DMS153 (cell line): ENCODE data around the gene ZNF396.
A peak's percentile ranks its signal among the peaks of the same experiment; 100 is the strongest.

Source experiments
- DNase-seq: peaks from one replicate; lab custom pipeline; 2025; lab: John Stamatoyannopoulos, UW

Gene ZNF396

DNA sequence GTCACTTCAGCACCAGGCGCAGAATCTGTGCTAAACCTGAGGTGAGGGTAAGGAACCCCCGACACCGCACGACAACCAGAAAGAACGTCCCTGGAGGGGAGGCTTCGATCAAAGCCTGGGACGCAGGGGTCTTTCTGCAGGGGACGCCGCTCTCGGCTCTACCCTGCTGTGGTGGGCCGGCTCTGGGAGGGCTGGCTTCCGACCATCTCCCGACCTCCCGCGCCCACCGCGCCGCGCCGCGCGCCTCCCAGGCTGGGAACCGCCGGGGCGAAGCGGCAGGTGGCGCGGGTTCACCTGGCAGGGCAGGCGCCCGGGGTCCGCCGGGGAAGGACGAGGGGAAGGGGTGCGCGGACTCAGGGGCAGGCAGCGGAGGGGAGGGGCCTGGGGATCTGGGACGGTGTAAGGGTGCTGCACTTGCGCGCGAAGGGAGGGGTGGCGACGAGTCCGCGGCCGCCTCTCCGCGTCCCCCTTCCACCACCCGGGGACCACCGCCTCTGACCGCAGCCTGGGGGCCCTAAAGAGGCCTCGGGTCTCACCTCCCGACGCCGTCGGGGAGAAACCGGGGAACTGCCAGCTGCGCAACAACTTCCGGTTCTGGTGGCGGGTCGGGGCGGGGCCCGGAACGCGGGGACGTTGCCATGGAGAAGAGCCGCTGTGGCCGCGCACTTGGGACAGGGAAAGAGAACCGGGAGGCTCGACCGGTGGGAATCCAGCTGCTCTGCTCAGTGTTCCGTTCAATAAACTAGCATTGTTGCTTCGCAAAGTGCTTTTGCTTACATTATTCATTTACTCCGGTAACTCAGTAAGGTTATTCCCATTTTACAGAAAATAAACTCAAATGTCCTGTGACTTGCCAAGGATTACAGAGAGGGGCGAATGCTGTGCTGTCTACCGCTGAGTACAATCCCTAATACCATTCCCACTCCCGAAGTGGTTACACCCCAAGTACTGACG lies at the start of gene ZNF396:
TSS of gene ZNF396 (minus strand) at position 596 of the 954 bp plus-strand sequence. CDS start 3,045 bp downstream, outside the sequence.
- DNase-seq, result peak; percentile 49

DNA sequence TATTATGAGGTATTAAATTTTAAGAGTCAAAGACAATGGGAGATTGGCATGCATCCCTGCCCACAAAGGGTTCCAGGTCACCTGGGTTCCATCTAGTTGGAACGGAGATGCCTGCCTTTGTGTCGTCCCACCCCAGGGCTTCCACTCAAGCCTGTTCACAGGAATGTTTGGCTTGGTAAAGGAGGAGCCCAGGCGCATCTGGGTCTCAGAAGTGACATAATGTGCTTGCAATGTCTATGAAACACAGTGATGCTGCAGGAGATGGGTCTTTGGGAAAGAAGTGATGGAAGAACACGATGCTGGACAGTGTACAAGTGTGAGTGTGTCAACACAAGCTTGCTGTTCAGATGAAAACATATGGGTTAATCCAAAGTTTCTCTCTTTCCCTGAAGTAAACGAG lies 49.6 kb upstream of the ZNF396 start:
- no peak for DNase-seq

DNA sequence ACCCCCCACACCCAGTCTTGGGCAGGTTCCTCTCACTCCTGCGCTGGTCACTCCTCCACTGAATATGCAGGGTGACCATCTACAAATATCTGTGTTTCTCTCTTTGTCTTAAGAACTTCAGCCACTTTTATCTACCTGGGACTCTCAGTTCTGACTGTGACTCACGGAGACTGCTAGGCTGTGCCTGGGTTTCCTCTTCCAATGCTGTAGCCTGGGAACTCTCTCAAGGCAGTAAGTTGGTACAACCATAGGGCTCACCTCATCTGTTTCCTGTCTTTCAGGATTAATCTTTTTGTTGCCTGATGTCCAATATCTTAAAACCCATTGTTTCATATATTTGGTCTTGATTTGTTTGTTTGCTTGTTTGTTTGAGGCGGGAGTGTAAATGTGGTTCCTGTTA lies 47.2 kb upstream of the ZNF396 start:
- DNase-seq, result no peak

DNA sequence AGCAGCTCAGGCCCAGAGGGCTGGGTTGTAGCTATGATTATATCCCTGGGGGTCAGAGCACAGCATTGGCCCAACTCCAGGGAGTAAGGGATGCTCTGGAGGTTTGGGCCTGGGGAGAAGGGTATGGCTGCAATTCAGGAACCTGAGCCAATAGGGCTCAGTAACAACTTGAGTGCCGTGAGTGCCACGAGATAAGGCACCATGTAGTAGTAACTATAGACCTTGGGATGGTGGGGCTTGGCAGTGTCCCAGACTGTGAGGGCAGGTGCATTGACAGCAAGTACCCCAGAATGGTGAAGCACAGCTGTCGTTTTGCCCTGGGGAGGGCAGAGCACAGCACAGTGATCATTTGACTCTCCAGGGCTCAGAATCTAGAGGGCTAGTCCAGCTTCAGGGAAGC lies 45.1 kb upstream of the ZNF396 start:
- DNase-seq, result no peak

DNA sequence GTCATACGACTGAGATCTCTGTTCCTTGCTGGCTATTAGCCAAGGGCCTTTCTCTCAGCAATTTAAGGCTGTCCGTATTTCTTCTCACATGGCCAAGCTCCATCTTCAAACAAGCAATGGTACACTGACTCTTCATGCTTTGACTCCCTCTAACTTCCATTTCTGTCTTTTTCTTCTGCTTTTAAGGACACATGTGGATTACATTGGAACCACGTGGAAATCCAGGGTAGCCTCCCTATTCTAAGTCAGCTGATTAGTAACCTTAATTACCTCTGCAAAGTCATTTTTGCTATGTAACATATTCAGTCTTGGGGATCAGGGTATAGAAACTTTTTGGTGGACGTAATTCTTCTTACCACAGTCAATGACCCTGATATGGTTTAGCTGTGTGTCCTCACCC lies 41.5 kb upstream of the ZNF396 start:
- no peak for DNase-seq

DNA sequence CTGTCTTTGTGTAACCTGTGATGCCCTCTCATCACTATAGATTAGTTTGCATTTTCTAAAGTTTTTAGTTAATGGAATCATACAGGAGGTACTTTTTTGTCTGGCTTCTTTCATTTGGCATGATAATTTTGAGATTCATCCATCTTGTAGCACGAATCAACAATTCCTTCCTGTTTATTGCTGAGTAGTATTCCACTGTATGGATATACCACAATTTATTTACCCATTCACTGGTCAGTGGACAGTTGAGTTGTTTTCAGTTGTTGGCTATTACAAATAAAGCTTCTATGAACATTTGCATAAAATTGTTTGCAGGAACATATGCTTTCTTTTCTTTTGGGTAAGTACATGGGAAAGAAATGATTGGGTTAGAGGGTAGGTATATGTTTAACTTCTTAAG lies 40.1 kb upstream of the ZNF396 start:
- no peak for DNase-seq

DNA sequence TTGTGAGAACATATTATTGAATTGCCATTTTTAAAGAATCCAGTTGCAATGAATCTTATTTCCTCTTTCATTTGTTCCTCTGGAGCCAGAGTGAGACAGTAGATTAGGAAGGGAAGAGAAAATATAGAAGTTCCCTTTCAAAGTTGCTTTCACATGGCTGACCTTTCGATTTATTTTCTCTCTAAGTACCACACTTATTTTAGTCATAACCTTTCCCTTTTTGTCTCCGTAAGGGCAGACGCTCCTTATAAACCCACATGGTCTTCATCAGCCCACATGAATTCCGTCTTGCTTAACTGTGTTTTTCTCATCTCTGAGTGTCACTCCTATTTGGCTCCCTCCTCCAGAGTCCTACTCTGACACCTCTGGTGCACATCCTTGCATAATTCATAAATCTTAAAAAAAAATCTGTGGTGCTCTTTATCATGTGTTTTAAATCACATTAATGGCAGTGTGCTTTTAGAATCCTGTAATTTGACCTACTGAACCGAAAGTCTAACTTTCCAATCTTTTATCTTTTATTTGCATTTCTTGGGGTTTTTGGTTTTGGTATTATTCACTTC lies 38.5 kb upstream of the ZNF396 start:
- no peak for DNase-seq

DNA sequence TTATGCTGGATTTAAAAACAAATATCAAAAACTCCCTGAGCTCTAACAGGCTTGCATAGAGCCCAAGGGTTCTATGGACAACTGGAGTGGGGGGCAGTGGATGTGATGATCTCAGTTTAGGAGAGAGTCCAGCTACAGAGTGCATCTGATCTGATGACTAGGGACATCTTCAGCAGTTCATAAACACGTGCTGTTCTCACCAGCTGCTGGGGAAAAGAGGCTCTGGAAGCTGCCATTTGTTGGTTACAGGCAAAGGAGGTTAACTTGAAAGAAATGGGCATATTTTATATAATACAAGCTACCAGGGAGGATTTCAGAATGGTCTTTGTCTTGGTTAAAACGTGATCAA lies 36.0 kb upstream of the ZNF396 start:
- no peak for DNase-seq

DNA sequence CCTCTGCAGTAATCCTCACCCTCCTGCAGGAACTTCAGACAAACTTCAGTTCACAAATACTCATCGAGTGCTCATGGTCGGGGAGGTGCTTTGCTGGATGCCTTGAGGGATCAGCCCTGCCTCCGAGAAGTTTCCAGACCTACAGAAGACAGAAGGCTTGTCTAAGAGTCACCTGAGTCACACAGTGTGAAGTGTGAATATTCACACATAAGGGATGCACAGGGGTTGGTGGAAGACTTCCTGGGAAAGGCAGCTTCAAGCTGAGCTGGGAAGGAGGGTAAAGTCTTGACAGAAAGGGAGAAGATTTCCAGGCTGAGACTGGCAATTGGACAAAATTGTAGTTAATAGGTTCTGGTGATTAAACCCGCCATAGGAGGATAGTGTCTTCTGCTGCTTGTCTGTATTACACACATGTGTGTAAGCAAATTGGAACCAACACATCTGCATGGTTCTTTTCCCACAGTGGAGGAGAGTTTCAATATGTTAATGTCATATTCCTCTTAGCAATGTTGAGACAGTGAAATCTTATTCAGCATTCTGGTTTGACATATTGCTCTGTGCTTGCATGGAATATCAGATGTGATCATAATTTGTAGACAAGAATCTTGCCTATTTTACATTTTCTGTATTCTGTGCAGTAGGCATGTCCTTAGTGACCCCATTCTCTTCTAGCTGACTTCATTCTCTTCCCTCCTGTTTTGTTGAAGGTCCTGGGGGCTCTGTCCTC lies 34.7 kb upstream of the ZNF396 start:
- DNase-seq, result no peak

DNA sequence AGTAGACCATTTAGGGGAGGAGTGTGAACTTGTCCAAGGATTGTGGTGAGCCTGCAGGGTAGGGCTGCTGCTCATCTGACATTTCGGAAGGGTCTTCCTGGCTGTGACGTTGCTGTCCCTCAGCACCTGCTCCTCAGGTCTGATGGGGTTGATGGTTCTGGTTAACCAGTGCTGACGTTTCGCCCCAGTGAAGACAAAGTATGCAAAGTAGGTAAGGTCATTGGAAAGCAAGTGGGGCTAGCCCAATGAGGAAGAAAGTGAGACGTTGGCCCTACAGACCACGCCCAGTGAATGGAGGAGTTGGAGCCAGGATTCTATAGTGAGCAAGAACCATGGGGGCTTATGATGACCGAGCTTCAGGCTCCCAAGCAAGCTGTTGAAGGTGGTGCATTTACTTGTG lies 33.4 kb upstream of the ZNF396 start:
- no peak for DNase-seq

DNA sequence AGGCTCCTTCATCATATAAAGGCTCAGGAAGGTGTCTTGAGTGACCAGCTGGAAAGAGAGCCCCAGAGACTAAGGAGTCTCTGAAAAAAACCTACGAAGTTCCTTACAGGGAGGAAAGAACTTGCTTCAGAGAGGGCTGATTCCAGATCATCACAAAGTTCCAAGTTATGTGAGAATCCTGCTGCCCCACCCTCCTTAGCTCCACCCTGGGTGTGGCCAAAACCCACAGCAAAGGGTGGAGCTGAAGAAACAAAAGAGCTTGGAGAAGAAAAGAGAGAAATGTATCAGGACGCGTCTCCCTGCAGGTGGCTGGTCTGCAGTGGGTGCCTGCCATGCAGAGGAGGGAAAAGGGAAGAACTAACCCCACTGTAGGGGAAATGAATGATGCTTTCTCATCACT lies 32.8 kb upstream of the ZNF396 start:
- DNase-seq, result no peak

DNA sequence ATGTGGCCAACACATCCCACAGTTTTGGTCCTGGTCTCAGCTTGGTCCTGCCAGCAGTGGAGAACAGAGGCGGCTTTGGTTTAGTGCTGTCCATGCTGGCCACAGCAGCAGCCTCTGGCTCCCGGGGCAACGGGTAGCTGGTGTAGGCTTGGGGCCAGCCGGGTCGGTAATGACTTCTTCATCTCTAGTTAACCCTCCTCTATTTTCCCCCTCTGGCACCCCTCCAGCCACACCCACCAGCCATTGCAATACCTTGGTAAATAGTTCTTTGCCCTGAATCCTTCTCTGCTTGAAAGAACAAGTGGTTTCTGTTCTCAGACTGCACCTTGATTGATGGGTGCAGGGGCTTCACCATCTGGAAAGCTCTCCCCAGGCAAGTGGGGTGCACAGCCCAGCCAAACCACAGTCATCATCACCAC lies 31.7 kb upstream of the ZNF396 start:
- no peak for DNase-seq

DNA sequence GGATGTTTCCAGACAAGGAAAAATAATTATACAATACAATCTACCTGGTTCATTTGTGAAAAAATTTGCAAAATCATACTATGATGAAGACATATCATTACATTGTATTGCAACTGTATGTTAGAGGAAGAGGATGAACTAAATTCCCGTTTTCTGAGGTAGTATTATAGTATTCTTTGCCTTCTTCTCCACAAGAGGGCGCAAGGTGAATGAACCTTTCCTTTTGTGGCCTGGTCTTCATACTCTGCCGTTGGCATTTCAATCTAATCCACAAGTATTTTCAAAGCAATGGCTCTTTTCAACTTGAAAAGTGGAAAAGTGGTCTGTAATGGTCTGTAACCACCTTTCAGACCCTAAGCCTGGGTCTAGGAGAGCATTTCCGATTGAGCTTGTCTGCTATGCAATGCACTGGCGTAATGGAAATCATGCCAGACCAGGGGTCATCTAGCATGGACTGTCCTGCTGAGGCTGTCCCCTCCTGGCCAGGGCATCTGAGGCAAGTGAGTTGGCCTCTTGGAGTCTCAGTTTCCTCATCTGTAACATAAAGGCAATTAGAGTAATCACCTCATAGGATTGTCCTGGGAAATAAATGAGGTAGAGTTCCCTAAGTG lies 30.8 kb upstream of the ZNF396 start:
- peak; percentile 42 for DNase-seq

DNA sequence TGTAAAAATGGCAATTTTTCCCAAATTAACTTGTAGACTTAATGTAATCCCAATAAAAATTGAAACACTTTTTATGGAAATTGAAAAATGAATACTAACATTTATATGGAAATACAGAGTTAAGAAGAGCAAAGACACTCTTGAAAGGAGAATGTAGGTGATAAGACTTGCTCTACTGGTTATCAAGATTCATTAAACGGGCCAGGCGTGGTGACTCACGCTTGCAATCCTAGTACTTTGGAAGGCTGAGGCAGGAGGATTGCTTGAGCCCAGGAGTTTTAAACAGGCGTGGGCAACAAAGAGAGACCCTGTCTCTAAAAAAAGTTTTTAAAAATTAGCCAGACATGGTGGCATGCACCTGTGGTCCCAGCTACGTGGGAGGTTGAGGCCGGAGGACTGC lies 29.5 kb upstream of the ZNF396 start:
- DNase-seq, result no peak

DNA sequence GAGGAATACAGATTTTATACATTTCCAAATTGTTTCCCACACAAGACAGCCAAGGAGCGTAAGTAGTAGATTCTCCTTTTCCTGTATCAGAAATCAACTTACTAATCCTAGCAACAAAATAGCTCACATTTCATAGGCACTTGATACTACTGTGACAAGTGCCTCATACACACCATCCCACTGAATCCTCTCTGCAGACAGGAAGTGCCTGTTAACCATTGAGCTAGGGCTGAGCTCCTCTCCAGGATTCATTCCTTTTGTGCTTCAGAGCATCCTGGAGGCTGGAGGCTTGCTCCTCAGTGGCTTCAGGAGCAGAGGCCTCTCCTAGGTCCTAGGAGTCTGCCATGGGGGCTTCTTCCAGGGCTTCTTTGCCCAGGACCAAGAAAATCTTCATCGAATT lies 20.8 kb upstream of the ZNF396 start:
- DNase-seq, result peak; percentile 70

DNA sequence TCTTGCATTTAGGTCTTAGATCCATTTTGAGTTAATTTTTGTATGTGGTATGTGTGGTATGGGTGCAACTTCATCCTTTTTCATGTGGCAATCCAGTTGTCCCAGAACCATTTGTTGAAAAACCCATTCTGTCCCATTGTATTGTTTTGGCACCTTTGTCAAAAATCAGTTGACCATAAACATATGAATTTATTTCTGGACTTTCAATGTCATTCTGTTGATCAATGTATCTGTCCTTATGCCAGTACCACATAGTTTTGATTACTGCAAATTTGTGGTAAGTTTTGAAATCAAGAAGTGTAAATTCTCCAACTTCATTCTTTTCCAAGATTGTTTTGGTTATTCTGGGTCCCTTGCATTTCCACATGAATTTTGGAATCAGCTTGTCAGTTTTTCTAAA lies 16.6 kb upstream of the ZNF396 start:
- DNase-seq, result no peak

DNA sequence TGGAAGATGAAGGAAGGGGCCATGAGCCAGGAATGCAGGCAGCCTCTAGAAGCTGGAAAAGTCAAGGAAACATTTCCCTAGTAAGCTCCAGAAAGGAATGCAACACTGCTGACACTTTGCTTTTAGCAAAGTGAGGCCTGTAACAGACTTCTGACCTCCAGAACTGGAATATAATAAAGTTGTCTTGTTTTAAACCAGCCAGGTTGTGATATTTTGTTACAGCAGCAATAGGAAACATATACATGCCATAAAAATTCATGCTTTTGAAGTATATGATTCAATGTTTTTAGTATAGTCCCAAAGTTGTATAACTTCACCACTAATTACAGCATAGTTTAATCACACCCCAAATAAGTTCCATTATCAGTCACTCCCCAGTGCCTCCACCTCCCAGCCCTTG lies 15.2 kb upstream of the ZNF396 start:
- no peak for DNase-seq

DNA sequence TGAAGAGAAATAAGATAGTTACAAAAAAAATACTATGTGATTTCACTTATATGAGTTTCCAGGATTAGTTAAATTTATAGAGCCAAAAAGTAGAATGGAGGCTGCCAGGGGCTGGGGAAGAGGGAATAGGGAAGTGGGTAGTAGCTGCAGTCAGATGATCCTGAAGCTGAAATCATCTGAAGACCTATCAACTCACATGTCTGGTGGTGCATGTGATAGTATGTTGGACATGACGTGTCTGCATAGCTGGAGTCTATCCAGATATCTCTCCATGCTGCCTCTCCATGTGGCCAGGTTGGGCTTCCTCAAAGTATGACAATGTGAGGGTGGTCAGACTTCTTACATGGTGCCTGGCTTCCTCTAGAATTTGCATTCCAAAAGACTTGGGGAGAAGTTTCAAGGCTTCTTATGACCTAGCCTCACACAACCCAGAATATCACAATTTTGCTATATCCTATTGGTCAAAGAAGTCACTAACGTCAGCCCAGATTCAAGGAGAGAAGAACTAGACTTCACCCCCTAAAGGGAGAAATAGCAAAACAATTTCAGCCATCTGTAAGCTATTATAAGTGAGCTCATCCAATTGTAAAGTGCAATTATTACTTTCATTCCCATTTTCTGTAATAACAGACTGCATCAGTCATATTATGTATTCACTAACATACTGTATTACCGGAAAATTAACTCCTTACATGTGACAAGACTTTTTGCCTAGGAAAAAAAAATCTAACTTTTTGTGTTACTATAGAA lies 14.0 kb upstream of the ZNF396 start:
- no peak for DNase-seq

DNA sequence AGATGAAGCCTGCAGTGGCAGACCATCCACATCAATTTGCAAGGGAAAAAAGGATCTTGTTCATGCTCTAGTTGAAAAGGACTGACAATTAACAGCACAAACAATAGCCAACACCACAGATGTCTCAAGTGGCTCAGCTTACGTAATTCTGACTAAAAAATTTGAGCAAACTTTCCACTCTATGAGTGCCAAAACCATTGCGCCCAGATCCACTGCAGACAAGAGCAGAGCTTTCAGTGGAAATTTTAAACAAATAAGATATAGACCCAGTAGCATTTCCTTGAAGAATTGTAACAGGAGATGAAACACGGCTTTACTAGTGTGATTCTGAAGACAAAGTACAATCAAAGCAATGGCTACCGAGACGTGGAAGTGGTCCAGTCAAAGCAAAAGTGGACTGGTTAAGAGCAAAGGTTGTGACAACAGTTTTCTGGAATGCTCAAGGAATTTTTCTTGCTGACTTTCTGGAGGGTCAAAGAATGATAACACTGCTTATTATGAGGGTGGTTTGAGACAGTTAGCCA lies 12.0 kb upstream of the ZNF396 start:
- DNase-seq, result no peak

DNA sequence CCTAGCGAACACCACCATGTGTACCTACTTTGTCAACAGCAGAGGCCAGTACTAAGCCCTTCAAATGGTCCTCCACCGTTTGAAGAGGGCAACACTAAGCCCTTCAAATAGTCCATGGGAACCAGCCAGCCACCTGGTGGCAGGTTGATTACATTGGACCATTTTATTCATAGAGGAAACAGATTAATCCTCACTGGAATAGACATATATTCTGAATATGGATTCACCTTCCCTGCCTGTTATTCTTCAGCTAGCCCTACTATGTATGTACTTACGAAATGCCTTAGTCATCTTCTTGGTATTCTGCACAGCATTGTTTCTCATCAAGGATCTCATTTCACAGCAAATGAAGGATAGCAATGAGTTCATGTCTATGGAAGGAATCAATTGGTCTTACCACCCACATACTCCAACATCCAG lies 10.0 kb upstream of the ZNF396 start:
- DNase-seq, result peak; percentile 32

DNA sequence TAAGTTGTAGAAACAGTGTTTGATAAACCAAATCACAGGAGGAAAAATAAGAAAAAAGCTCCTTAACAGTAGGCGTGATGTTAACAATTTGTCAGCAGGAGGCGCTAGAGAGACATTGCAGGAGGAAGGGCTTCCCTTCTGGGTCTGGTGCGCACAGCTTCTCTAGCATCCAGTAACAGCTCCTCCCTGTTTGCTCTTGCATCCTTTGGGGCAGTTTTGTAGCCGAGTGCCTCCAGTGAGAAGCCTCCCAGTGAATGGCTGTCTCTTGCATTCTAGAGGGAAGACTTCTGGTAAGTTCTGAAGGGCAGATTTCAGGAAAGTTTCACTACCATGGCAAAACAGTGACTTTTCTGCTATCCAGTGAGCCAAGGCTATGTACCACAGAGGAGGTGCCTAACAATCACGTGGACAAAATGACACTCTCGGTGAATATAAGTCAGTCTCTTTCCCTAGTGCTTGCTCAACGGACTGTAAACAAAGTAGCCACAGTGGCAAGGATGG lies 9.5 kb upstream of the ZNF396 start:
- peak; percentile 63 for DNase-seq
